Left lung (tissue), 10 donors: ENCODE measurements around the gene CTIF. TPM values are rescaled to one million over a fixed set of nuclear protein-coding genes. Genes with fewer than 3 reads are reported as not detected.

ENCODE experiments used
- ATAC-seq: fragments of 200-7000 bp; cut with Tn5 transposase; one replicate; pipeline ENCODE4 v1.9.1; 2020; ENCODE audit warnings: moderate library complexity
- DNase-seq, 4 donors: peaks; one replicate each; pipeline ENCODE4 v3.0.0-alpha.2; 2013 to 2020
- H3K27ac ChIP-seq, 2 donors: fragments of 200-600 bp; sonication (generic) in 1 of 2; one replicate each; pipeline versions ENCODE4 v1.5.0 to v1.8.0; 2020 to 2021
- H3K27me3 ChIP-seq, 2 donors: fragments of 200-600 bp; sonication (generic) in 1 of 2; one replicate each; pipeline versions ENCODE4 v1.5.0 to v1.8.0; 2020 to 2021
- H3K36me3 ChIP-seq, 2 donors: fragments of 200-600 bp; sonication (generic) in 1 of 2; one replicate each; pipeline versions ENCODE4 v1.5.0 to v1.8.0; 2020 to 2021
- H3K4me1 ChIP-seq, 2 donors: fragments of 200-600 bp; one replicate each; pipeline ENCODE4 v1.8.0; 2021
- H3K4me3 ChIP-seq, 2 donors: fragments of 200-600 bp; sonication (generic) in 1 of 2; one replicate each; pipeline versions ENCODE4 v1.5.0 to v1.8.0; 2020 to 2021; ENCODE audit warnings: mild to moderate bottlenecking in 1 of 2
- H3K9me3 ChIP-seq, 2 donors: fragments of 200-600 bp; sonication (generic) in 1 of 2; one replicate each; pipeline versions ENCODE4 v1.5.0 to v1.8.0; 2020 to 2021
- CTCF ChIP-seq, 2 donors: fragments of 200-600 bp; sonication (generic) in 1 of 2; IDR thresholded peaks; one replicate each; pipeline versions ENCODE4 v1.5.0 to v1.8.0; 2021; ENCODE audit warnings: antibody characterized with exemption in 2 of 2
- intact Hi-C, 2 donors: fragments of 100-400 bp; cut with DNase I; formaldehyde crosslinking; loops; one replicate each; pipeline versions ENCODE4 v1.11.2 to v1.14.2; 2022
- polyA plus RNA-seq, 6 donors: library from polyadenylated mRNA; unstranded; fragments of 120-200 nt; gene quantifications; one replicate each; pipeline ENCODE4 v1.2.1, GENCODE V29; 2013; ENCODE audit not compliant: insufficient read length in 6 of 6
- total RNA-seq, 2 donors: library from RNA; stranded (reverse); fragmentation: NEBNext Ultra II Directional; extraction: Animal tissue kit (Norgen Biotek cat#: 25700); gene quantifications; one replicate each; pipeline ENCODE4 v1.2.1, GENCODE V29; 2021
- donor health status: DM: no; HTN: yes; CAD: no.
- donor health status: DM: no; HTN: no; CAD: no.

The CTIF gene
- total and polyA plus RNA-seq, 8 donors, result 24.9 to 46.1 (median 34.9) TPM

GRCh38 chr18:48742706-48743475 lies 204.1 kb downstream of the CTIF start:
- H3K36me3 ChIP-seq, result no peaks in the 10 kb centered on the region
- peak; percentile 88 for ATAC-seq
- intact Hi-C loops, result no loop called here
- no peaks in the 10 kb centered on the region for H3K27me3 ChIP-seq
- peak in 3 of 4 donors; percentile 57 to 82 (median 81) for DNase-seq
- no peak for TF ChIP-seq CTCF (IDR thresholded peaks at IDR 0.05)
- no peaks in the 10 kb centered on the region for H3K9me3 ChIP-seq
- peaks cover 4 to 31% of the 10 kb centered on the region in 2 donors for H3K4me1 ChIP-seq
- H3K4me3 ChIP-seq, result no peak overlapping the region
- H3K27ac ChIP-seq, result peak overlapping the region; percentile 40 to 53

GRCh38 chr18:48743886-48744285 lies 205.1 kb downstream of the CTIF start:
- Histone ChIP-seq H3K36me3 (no peaks in the 10 kb centered on the region), H3K4me1 (peaks cover 4 to 31% of the 10 kb centered on the region in 2 donors), H3K27me3 (no peaks in the 10 kb centered on the region), H3K9me3 (no peaks in the 10 kb centered on the region), H3K27ac (peak overlapping the region; percentile 40 to 53), H3K4me3 (no peak overlapping the region)
- intact Hi-C loops, result no loop called here
- ATAC-seq, result no peak
- TF ChIP-seq CTCF (IDR thresholded peaks at IDR 0.05), result no peak
- no peak for DNase-seq

- H3K9me3 ChIP-seq, result no peaks in the 10 kb centered on the region
- ATAC-seq, result no peak
- no peaks in the 10 kb centered on the region for H3K27me3 ChIP-seq
- H3K4me3 ChIP-seq, result no peak overlapping the region
- DNase-seq, result no peak
- no peaks in the 10 kb centered on the region for H3K36me3 ChIP-seq
- TF ChIP-seq CTCF (IDR thresholded peaks at IDR 0.05), result no peak
- peaks cover 4 to 31% of the 10 kb centered on the region in 2 donors for H3K4me1 ChIP-seq
- no peak overlapping the region for H3K27ac ChIP-seq
- intact Hi-C loops, result no loop called here
Observed at GRCh38 chr18:48745293-48745692, 206.5 kb downstream of the CTIF start.

- ATAC-seq (peak; percentile 39), DNase-seq (no peak)
- Histone ChIP-seq H3K36me3 (no peaks in the 10 kb centered on the region), H3K4me1 (peaks cover 0 to 3% of the 10 kb centered on the region in 2 donors), H3K9me3 (no peaks in the 10 kb centered on the region), H3K4me3 (no peak overlapping the region), H3K27me3 (no peaks in the 10 kb centered on the region), H3K27ac (peak overlapping the region in 1 of 2 donors; percentile 57)
- no peak for TF ChIP-seq CTCF (IDR thresholded peaks at IDR 0.05)
- intact Hi-C loops, result no loop called here
Observed at GRCh38 chr18:48749768-48750167, 210.9 kb downstream of the CTIF start.

GRCh38 chr18:48750485-48751175 lies 211.8 kb downstream of the CTIF start:
- Histone ChIP-seq H3K27ac (peak overlapping the region in 1 of 2 donors; percentile 57), H3K9me3 (no peaks in the 10 kb centered on the region), H3K4me1 (no peaks in the 10 kb centered on the region), H3K4me3 (no peak overlapping the region), H3K27me3 (no peaks in the 10 kb centered on the region), H3K36me3 (no peaks in the 10 kb centered on the region)
- peak; percentile 59 for ATAC-seq
- no peak for TF ChIP-seq CTCF (IDR thresholded peaks at IDR 0.05)
- DNase-seq, result peak in 1 of 4 donors; percentile 59
- intact Hi-C loops, result no loop called here
